ENCODE data around the gene SLC29A1. TPM values are rescaled to one million over a fixed set of nuclear protein-coding genes. Genes with fewer than 3 reads are reported as not detected.

The SLC29A1 gene
- total and polyA plus RNA-seq, 2 donors (not counting 3 experiments of a cell fraction or from before 2014, with no cell fraction given), result 202 to 539 TPM

GRCh38 chr6:44235269-44235668 lies 11.9 kb downstream of the SLC29A1 start:
- Histone ChIP-seq H3K4me2 (ENCODE audit: insufficient read depth, low read length) (no peak overlapping the region), H3K79me2 (ENCODE audit: control insufficient read depth, insufficient read depth, low read length) (peaks cover 1% of the 10 kb centered on the region), H2AFZ (ENCODE audit: low read depth, low read length) (no peak overlapping the region), H3K9me1 (replicated peaks; ENCODE audit: control insufficient read depth, extremely low read depth, insufficient read depth, low read length) (no peaks in the 10 kb centered on the region), H3K27me3 (ENCODE audit: control insufficient read depth in 2 of 2, insufficient read depth in 2 of 2, low read length in 2 of 2) (no peaks in the 10 kb centered on the region), H3K9ac (replicated peaks; ENCODE audit: extremely low read depth, insufficient read depth, low read length) (no peak overlapping the region), H3K4me3 (replicated peaks in 1 of 3; ENCODE audit: insufficient read depth in 1 of 3, low read depth in 1 of 3, low read length in 3 of 3) (no peak overlapping the region), H3K4me1 (ENCODE audit: control insufficient read depth, extremely low read depth, insufficient read depth, low read length) (peaks cover 41% of the 10 kb centered on the region), H4K20me1 (replicated peaks; ENCODE audit: control insufficient read depth, extremely low read depth, insufficient read depth, low read length) (no peaks in the 10 kb centered on the region), H3K27ac (ENCODE audit: insufficient read depth, low read depth, low read length) (no peak overlapping the region), H3K36me3 (ENCODE audit: control insufficient read depth in 2 of 2, extremely low read depth in 1 of 2, insufficient read depth in 2 of 2, low read length in 2 of 2) (peaks cover 16 to 31% of the 10 kb centered on the region in 2 experiments), H3K9me3 (replicated peaks; ENCODE audit: control insufficient read depth, insufficient read depth, low read length) (no peaks in the 10 kb centered on the region)
- no peak for DNase-seq (ENCODE audit: low read depth, low spot score)
- dilution Hi-C loops (cut with MboI; ENCODE audit: extremely low pct_ligation_motif_present, low sequenced_read_pairs), result loop anchor here (10.0 kb wide), 1 partner anchor 130 kb away; no protein-coding TSS in a partner anchor
- intact Hi-C loops (cut with micrococcal nuclease), result no loop called here
- CTCF ChIA-PET, result interaction anchor here (0.9 to 7.2 kb wide), 9 partner anchors 10 to 139 kb away, joined by 3 to 148 read pairs (median 6); partner anchors contain the start of gene SLC29A1
- no peak for FAIRE-seq
- TF ChIP-seq MYC (IDR thresholded peaks at IDR 0.05; ENCODE audit: low read depth, low read length) (no peak), FOS (IDR thresholded peaks at IDR 0.05; ENCODE audit: borderline replicate concordance, insufficient read depth, low read length) (no peak), MAX (IDR thresholded peaks at IDR 0.05; ENCODE audit: insufficient read depth, insufficient read length) (no peak), JUN (IDR thresholded peaks at IDR 0.05; ENCODE audit: borderline replicate concordance, insufficient read depth, insufficient read length, low read depth) (no peak), EZH2 (IDR thresholded peaks at IDR 0.05; ENCODE audit: borderline replicate concordance, low read depth, low read length, severe bottlenecking) (no peak), POLR2AphosphoS5 (IDR thresholded peaks at IDR 0.05; ENCODE audit: insufficient read depth, low read depth, low read length) (no peak), GATA2 (IDR thresholded peaks at IDR 0.05; ENCODE audit: insufficient read depth, insufficient read length, low read depth, low read length) (no peak), POLR2A (IDR thresholded peaks at IDR 0.05; ENCODE audit: low read depth, low read length) (no peak), CTCF (IDR thresholded peaks at IDR 0.05; ENCODE audit: extremely low read depth in 1 of 2, insufficient read depth in 1 of 2, low read depth in 1 of 2, low read length in 2 of 2) (no peak)
- no TSS peak for BruUV-seq (replicated peaks)
- POLR2A ChIA-PET, result interaction anchor here (1.1 to 1.5 kb wide), 2 partner anchors 11 kb away, joined by 4 read pairs; partner anchors contain the start of gene HSP90AB1
